ENCODE results near the gene CALY.
A peak's percentile ranks its signal among the peaks of the same experiment; 100 is the strongest.

The CALY gene

GRCh38 chr10:133350950-133351329 is 14.2 kb upstream of the CALY start:
- no peak for DNase-seq

- DNase-seq: no peak
Observed at GRCh38 chr10:133350283-133350949, 13.7 kb upstream of the CALY start.

DNA sequence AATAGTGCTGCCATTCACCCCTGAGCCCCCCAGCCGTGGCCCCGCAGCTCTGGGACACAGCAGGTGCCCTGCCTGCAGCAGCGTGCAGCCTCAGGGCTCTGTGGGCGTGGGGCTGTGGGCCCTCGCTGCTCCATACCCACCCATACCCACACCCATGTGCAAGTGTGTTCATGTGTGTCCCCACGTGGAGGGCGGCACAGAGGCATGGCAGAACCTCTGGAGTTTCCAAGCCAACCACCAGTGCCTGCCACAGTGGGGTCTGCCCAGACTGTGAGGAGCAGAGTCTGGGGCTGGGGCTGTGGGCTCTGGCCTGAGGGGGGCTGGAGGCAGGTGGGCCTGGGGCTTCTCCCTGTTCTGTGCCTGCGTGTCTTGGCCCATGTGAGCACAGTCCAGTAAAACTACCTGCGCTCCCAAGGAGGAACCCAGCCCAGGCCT is 12.9 kb upstream of the CALY start:
- DNase-seq: no peak

- no peak for DNase-seq
Observed at GRCh38 chr10:133349160-133349568, 12.5 kb upstream of the CALY start.

- DNase-seq: no peak
Observed at GRCh38 chr10:133347710-133348517, 11.2 kb upstream of the CALY start.

GRCh38 chr10:133346413-133346812 is 9.7 kb upstream of the CALY start:
- DNase-seq: no peak

DNA sequence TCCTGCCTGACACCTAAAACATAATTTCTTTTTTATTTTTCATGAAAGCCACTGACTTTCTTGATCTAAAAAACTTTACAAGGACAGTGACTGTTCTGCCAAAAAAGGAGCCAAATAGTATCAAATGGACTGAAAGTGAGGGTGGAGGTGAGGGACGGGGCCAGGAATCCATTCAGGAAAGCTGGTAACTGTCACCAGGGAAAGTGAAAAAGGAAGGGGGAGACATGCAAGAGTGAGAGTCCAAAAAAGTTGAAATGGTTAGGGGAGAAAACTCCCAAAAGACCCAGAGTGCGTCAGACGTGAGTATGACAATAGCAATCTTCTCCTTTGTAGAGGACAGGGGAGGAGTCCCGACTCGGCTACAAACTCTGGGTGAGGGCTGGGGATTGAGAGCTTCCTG is 7.5 kb upstream of the CALY start:
- DNase-seq: no peak

- DNase-seq: no peak
Observed at GRCh38 chr10:133343558-133343957, 6.9 kb upstream of the CALY start.

GRCh38 chr10:133342942-133343341 is 6.2 kb upstream of the CALY start:
- no peak for DNase-seq

DNA sequence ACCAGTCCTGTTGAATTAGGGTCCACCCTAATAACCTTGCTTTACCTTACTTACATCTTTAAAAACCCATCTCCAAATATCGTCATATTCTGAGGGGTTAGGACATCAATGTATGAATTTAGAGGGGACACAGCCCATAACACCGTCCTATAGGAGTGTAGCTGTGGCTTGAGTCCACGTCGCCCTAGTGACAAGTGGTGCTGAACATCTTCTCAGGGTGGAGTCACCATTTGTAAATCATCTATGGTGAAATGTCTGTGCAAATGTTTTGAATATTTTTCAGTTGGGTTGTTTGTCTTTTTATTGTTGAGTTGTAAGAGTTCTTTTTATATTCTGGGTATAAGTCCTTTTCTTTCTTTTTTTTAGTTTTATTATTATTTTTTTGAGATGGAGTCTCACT is 5.3 kb upstream of the CALY start:
- no peak for DNase-seq

- no peak for DNase-seq
Observed at GRCh38 chr10:133339708-133340380, 3.1 kb upstream of the CALY start.

- DNase-seq: no peak
Observed at GRCh38 chr10:133338080-133339071, 1.7 kb upstream of the CALY start.

GRCh38 chr10:133337370-133337725 is 652 bp upstream of the CALY start:
- DNase-seq: no peak

DNA sequence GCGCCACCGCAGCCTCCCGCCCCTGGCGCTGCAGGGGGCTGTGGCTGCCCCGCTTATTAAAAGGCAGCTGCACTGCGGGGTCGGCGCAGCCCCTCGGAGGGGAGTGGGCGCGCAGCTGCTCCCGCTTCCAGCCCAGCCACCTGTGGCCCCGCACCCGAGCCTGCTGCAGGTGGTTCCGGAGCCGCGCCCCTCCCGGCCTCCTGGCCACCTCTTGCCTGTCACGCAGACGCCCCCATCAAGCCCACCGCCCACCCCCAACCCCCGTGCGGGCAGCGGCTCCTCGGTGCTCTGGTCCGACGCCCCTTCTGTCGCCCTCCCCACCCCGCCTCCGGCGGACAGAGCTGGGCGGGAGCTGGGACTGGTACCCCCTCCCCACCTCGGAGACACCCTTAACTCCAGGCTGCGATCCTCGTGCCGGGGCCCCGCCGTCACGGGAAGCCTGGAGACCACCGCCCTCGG is 549 bp downstream of the CALY start:
- DNase-seq: no peak

DNA sequence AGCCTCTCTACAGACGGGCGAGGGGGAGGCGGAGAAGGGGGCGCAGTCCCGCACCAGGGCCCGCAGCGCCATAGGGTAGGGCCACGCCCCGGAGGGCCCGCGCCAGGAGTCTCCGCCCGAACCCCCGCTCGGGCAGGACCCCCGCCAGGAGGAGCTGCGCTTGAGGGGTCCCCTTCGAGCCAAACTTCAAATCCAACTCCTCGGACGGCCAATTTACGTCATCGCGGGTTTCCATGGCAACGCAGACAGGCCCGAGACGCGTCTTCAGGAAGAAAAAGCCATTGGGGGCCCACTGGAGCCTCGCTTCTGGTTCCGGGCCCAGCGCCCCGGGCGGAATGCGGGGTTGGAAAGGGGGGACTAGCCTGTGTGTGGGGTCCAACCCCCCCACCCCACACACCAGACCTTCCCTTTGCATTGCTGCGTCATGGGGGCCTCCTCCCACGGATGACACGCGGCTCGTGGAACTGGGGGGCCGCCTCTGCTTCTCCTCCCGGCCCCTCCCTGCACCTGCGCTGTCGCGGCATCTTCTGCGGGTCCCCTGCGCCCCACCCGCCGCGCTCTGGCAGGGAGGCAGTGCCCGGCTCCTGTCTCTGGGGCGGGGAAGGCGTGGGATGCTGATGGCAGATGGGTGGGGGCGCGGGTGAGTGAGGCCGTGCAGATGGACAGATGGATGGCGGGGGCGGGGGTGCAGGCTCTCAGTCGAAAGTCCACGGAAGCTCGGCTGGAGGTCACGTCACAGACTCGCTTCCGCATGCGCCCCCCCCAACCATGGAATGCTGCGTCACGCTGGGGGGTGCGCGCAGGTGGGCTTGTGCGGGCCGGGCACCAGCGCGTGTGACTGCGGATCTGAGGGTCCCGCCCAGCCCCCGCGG is 1.2 kb downstream of the CALY start:
- peak; percentile 73 for DNase-seq

DNA sequence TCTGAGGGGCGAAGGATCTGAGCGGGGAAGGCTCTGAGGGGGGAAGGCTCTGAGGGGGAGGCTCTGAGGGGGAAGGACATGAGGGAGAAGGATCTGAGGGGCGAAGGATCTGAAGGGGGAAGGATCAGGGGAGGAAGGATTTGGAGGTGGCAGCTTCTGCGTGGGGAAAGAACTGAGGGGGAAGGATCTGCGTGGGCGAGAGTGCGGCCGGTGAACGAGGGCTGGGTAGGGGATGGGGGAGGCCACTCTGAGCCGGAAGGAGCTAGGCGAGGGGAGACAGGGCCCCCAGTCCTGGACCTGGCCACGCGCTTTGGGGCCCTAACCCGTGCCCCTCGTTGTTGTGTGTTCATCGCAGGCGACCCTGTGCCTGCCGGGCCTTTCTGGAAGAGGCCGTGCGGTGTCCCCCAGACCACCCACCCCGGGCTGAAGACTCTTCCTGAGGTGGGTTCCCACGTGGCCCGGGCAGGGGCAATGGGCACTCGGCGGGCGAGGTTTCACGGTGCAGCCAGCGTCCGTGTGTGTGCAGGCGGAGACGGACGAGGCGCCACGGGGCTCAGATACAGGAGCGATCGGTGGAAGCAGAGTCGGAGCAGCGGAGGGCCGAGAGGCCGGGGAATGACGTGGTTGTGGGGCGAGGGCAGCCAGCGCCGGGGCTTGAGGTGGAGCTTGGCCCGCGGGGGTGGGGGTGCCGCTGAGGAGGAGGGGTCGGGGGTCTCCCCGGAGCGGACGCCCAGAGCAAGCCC is 2.0 kb downstream of the CALY start:
- DNase-seq: no peak

- no peak for DNase-seq
Observed at GRCh38 chr10:133332936-133333699, 3.6 kb downstream of the CALY start.

DNA sequence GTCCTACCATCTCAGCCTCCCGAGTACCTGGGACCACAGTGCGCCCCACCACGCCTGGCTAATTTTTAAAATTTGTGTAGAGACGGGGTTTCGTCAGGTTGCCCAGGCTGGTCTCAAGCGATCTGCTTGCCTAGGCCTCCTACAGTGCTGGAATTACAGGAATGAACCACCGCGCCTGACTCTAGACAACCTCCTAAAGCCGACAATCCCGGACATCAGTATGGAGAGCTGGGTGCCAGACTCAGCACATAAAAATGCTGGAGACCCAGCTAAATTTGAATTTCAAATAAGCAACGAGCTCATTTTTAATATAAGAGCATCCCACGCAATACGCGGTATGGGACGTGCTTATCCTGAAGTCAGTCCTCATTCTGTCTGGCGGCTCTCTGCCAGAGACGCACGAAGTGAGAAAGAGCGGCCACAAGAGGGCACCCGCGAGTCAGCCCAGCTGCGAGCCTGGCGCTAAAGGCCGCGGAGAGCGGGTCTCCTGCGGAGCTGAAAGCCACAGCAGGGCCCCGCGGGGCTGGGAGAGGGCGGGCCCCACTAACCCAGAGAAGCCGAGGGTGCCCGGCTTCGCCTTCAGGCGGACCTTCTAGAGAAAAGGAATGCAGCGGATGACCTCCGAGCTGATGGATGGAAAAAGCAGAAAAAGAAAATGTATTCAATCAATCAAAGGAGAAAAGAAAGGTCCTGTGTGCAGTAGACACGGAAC is 7.0 kb downstream of the CALY start:
- DNase-seq: peak; percentile 81
